Colon (tissue), 2 donors: Measurements from ENCODE around the gene NUCKS1.

Source experiments
- FAIRE-seq: peaks from 2 replicates; lab custom pipeline; 2012; peaks lifted over from hg19 to GRCh38; lab: Jason Lieb, UNC
- donor health status: control.
- donor health status: control.

Gene NUCKS1

DNA sequence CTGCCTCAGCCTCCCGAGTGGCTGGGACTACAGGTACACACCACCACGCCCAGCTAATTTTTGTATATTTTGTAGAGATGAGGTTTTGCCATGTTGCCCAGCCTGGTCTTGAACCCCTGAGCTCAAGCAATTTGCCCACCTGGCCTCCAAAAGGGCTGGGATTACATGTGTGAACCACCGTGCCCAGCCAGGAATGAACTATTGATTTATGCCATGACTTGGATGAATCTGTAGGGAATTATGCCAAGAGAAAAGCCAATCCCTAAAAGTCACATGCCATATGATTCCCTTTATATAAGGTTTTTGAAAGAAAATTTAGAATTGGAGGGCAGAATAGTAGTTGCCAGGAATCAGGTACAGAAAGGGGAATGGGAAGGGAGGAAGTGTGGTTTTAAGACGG lies 50.6 kb downstream of the NUCKS1 start:
- FAIRE-seq = no peak

GRCh38 chr1:205698921-205699320 lies 51.1 kb downstream of the NUCKS1 start:
- no peak for FAIRE-seq

DNA sequence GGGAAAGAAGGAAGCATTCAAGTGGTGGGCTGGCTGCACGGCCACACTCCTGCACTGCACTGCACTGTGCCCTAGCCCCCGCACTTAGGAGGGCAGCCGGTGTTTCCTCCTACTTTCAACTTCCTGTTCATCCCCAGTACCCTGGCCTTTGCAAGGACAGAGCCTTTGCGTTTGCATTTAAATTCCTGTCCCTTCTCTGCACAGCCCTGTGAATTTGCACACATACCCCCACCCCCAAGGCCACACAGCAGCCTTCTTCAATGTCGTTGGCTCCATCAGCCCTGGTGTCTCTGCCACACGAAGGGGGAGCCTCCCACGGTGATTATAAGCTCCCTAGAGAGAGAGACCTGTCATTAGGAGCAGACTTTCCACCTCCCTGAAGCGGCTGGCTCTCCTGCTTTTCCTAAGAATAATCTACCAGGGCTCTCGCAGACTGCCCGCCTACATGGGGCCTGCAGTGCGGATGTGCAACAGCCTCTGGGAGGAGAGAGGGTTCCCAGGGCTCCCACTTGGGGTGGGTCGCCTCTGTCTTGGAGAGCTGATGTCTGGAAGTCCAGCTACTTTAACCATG lies 56.5 kb downstream of the NUCKS1 start:
- FAIRE-seq = no peak

DNA sequence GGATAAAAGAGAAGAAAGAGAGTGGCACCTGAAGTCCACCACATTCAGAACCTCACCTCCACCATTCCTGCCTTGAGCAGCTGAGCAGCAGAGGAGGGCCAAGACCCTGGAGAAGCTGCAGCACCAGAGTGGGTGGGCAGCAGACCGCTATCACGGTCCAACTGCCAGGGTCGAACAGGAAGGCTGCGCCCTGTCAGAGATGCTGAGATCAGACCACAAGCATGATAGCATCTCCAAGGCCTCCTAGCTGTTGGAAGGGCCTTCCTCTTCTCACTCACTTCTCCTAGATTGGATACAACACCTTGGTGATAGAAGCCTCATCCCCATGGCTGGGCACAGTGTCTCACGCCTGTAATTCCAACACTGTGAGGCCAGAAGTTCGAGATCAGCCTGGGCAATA lies 57.6 kb downstream of the NUCKS1 start:
- no peak for FAIRE-seq

DNA sequence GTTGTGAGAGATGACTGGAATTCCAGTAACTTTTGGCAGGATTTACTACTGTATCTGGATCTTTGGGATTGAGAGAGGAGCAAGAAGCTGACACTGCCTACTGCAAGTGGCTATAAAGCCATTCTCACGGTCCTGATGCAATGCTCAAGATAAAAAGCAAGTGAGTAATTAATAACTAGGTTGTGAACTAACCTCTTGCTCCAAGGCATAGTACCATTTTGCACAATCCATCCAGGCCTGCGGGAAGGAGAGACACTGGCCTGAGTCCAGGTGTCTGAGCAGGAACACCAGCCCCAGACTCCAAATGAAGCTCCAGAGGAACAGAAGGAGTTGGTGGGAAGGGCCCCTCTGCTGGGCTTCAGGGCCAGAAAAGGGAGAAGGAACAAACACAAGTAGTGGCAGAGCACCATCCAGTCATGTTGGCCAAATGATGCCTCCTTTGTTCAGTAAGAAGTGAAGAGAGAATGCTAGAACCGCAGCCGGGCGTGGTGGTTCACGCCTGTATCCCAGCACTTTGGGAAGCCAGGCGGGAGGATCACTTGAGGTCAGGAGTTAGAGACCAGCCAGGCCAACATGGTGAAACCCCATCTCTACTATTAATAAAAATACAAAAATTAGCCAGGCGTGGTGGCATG lies 59.7 kb downstream of the NUCKS1 start:
- no peak for FAIRE-seq

DNA sequence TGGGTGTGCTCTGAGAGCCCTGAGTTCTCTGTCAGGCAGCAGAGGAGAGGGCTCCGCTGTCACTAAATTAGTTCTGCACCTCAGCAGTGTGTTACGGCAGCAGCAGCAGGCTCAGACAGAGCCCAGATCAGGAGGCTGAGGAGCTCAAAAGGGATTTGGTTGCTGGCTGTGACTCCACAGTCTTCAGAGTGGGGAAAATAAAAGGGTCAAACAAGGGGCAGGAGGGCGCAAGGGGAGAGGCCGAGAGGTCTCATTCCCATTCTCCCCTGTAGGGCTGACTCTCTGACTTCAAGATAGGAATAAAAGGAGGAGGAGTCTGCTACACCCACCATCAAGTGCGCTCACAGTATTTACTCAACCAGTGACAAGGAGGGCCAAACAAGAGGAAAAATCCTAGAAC lies 60.5 kb downstream of the NUCKS1 start:
- no peak for FAIRE-seq

DNA sequence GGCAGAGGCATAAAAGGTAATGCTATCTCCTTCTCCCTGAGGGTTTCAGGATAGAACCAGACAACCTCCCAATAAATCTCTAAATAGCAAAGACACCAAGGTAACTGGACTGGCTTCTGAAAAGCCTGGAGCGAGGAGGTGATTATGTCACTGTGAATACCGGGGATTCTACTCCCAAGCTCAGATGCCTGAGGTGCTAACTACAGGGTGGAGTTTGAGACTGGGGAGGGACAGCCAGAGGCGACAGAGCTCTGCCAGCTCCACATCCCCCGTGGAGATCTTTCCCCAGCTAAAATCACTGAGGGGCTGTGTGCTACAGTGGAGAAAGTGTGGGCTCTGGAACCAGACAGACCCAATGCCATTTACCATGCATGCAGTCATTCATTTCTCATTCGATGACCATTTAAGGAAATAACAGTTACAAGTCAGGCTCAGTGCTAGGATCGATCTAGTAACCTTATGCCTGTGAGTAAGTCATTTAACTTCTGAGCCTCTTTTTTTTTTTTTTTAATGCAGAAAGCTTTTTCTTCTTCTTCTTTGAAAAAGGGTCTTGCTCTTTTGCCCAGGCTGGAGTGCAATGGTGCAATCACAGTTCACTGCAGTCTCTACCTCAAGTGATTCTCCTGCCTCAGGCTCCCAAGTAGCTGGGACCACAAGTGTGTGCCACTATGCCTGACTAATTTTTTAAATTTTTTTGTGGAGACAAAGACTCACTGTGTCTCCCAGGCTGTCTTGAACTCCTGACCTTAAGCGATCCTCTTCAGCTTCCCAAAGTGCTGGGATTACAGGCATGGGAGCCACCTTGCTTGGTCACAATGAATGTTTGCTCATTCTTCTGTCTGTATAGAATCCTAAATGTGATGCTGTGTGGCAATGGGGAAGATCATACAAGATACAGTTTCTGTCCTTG lies 61.6 kb downstream of the NUCKS1 start:
- no peak for FAIRE-seq

DNA sequence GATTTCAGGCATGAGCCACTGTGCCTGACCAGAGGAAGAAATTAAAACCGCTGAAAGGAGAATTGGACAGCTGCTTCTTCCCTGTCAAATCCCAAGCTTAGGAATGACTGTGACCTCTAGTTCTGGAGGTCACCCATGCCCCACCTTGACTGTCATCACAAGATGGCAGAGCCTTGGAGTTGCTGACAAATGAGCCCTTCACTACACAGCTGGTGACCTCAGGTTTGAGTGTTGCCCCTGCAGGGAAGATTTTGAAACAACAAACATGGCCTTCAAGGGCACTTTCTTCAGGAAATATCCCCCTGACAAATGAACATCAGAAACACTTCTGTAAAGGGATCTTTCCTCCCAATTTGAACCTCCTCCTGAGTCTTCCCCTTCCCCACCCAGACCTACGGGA lies 62.7 kb downstream of the NUCKS1 start:
- no peak for FAIRE-seq

- FAIRE-seq = no peak
These were observed 68.6 kb downstream of the NUCKS1 start for GRCh38 chr1:205681364-205681763.

DNA sequence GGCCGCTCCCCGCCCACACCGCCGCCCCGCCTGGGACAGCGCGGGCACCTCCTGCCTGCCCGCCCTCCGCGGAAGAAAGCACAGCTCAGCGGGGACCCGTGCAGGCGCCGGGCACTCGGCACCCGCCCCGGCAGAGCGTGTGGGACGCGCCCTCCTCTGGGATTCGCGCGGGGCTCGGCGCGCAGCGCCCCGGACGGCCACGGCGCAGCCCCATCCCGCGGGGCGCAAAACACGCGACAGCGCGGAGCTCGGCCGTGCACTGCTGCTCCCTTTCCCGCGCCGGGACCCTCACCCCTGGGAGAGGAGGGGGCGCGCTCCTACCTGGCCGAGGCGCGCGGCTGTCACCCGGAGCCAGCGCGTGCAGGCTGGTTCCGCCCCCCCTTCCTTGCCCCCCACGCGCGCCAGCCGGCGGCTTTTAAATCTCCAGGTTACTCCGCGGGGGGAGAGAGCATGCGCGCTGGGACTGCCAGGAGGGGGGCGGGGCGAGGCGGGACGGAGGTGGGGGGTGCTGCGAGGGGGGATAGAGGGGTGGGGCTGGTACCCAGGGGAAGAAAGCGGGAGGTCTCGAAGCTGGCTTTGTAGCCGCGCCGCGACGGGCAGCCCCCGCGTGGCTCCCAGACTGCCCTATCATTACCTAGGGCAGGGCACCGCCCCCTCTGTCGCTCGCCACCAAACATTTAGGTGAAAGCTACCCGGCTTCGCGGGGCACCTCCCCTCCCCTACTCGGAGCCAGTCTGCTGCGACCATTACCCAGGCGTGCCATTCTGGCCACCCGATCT lies 69.7 kb downstream of the NUCKS1 start, which contains the start of gene SLC45A3:
SLC45A3 (minus strand) TSS at position 437 of the 779 bp plus-strand sequence. CDS start 15,853 bp downstream, outside the sequence.
- no peak for FAIRE-seq

- no peak for FAIRE-seq
These were observed 71.5 kb downstream of the NUCKS1 start for GRCh38 chr1:205678286-205679111.

DNA sequence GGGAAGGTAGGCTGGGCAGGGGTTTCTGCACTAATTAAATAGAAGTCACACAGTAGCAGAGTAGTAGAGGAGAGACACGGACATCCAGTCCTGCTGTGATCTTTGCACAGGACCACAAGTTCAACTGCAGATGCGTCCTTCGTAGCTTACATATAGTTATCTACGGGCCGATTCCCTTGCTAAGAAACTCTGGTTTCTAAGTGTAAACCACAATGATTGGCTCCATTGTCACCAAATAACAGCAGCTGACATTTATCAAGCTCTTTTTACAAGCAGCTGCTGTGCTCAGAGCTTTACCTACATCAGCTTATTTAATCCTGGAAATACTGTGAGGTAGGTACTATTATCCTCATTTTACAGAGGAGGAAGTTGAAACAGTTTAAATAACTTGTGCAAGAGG lies 72.8 kb downstream of the NUCKS1 start:
- FAIRE-seq = no peak

- FAIRE-seq = no peak
These were observed 73.4 kb downstream of the NUCKS1 start for GRCh38 chr1:205676597-205676996.

GRCh38 chr1:205676002-205676401 lies 74.0 kb downstream of the NUCKS1 start:
- FAIRE-seq = no peak

- no peak for FAIRE-seq
These were observed 74.7 kb downstream of the NUCKS1 start for GRCh38 chr1:205675247-205675646.

DNA sequence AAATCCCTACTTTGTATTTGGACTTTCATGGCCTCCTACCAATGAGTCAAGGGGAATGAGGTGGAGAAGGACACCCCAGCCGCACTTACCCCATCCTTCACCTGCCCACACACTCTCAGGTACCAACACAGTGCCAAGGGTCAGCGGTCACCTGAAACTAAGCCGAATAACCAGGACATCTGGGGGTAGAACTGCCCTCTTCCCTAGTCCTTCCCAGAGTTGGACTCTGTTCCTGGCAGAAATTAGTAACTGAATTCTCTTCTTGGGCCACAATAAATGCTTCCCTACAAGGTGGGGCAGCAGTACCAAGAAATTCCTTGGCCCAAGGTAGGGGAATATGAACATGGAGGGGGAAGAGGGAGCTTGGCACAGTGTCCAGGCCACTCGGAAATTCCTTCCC lies 77.0 kb downstream of the NUCKS1 start:
- FAIRE-seq = no peak

- FAIRE-seq = no peak
These were observed 77.5 kb downstream of the NUCKS1 start for GRCh38 chr1:205672395-205672889.

GRCh38 chr1:205670611-205671430 lies 79.2 kb downstream of the NUCKS1 start:
- FAIRE-seq = no peak

DNA sequence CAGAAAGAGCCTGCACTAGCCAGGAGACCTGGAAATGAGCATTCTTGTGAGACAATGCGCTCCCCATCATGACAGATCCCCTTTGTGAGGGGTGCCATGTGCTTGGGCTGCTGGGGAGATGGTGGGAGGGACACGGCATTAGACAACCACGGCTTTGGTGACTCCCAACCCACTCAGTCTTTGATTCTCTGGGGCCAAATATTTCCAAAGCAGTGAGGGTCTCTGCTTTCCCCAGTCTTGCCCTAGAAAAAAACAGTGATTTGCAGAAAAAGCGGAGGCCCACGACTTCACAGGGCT lies 79.9 kb downstream of the NUCKS1 start:
- no peak for FAIRE-seq

DNA sequence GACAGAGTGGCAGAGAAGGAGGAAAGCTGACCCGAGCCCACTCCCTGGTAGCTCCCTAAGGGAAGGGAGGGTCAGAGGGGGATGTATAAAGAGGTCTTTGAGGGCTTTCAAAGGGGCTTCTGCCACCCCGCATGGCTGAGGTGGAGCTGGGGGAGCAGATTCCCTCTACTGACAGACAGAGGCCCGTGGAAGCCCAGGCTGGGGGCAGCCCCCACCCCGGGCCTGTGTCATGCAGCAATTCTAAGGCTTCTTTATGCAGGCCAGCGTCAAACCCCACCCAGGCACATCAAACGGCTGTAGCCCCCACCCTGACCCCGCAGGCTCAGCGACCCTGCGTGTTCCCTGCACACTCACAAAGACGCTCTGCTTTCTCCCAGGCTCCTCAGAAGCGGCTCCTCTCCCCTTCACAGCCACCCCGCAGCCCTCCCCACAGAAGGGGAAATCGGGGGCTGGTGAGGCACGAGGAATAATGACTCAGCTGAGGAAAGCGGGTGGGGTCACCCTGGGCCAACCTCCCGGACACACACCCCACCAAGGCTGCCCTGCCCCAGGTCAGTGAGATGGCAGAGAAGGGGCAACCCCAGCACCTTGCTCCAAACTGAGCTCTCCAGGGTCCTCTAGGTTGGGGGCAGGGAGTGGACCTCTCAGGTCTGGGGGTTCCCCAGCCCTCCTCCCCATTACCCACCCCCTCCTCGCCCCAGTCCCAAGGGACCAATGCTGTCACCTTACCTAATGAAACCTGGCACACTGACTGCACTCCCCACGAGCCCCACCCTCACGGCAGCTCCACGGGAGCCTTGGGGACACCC lies 80.4 kb downstream of the NUCKS1 start:
- FAIRE-seq = no peak
